GM19099 (cell line): ENCODE measurements around the gene GSX2.

Source experiments
- POLR2A ChIP-seq: IDR thresholded peaks from 3 replicates; pipeline ENCODE4 v1.6.1; 2011; ENCODE audit warnings: low read depth; ENCODE audit not compliant: insufficient read length; ENCODE audit errors: extremely low read depth

GSX2 gene

GRCh38 chr4:54093324-54094240 lies 6.4 kb upstream of the GSX2 start:
- TF ChIP-seq POLR2A = no peak

DNA sequence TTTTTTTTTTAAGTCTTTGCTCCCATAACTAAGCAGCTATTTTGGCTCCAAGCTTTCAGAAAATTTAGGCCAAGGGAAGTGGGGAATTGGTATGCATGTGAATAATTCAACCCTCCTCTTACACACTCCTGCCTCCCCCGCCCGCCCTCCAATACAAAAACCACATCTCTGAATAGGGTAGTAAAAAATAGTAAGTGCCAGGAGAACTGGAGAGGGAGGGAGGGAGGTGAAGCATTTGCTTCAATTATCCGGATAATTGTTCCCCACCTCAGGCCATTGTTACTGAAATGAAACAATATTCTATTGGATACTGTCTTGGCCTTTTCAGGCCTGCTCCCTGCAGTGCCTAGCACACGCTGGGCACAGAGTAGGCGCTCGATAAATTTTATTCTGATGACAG lies 5.5 kb upstream of the GSX2 start:
- TF ChIP-seq POLR2A = no peak

DNA sequence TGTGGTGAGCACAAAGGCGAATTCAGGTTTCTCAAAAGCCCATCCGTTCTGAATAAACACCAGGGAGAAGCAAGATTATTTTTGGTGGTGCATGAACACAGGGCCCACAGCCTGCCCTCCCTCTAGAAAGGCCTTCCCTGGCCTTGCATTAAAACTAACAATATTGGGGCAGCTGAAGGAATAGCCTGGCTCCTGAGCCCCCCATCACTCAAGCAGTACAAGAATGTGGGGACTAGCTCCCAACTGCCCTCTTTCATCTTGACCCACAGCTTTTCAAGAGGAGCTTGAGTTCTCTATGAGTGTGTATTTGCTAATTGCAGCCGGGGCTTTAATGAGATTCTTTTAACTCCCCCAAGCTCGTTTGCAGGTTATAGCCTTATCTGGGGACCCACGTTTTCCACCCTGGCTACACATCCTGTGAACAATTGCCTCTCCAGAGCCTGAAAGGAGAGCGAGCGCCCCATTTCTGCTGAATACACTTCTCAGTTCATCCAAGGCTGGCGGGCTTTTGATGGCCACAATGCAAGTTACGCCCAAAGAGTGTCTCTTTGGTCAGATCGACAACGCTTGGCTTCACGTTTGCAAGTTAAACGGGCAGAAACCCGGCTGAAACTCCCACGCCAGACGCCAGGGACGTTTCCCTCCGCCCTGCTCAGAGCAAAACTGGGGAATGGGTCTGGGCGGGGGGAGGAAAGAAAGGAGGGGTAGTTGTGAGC lies 4.7 kb upstream of the GSX2 start:
- TF ChIP-seq POLR2A = no peak

- TF ChIP-seq POLR2A = no peak
These were observed 3.5 kb upstream of the GSX2 start for GRCh38 chr4:54096295-54096962.

DNA sequence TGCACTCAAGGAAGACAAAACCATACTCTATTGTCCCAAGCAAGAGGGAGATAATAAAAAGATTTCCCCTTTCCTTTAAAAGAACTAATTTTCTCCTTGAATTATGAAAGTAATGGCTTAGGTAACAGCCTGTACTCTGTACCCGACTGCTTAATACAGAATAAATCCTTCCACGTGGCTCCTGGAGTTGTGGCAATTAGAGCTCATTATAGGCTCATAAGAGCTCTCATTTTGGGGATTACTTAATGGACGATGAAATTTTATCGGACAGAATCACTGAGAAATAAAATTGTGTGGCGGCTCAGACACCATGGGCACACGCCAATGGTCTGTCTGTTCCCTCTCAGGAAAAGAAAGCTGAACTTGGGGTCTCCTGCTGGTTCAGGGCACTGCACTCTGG lies 2.8 kb upstream of the GSX2 start:
- no peak for TF ChIP-seq POLR2A

DNA sequence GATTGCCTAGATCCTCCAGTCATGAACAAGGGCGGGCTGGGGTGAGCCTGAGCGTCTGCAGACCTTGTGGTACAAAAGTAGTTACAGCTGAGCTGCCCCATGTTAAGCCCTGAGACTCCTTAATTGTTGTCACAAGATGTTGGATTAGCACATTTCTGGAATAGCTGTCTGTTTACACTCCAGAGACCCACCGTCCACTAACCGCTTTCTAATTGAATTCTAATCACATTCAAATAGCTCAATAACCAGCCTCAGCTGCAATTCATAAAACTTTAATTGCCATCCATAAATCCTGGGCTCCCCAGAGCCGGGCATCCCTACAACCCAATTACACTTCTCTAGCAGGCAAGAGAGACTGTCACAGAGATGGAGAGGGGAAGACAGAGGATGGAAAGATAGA lies 1.6 kb upstream of the GSX2 start:
- no peak for TF ChIP-seq POLR2A

- no peak for TF ChIP-seq POLR2A
These were observed 646 bp upstream of the GSX2 start for GRCh38 chr4:54099287-54099747.

DNA sequence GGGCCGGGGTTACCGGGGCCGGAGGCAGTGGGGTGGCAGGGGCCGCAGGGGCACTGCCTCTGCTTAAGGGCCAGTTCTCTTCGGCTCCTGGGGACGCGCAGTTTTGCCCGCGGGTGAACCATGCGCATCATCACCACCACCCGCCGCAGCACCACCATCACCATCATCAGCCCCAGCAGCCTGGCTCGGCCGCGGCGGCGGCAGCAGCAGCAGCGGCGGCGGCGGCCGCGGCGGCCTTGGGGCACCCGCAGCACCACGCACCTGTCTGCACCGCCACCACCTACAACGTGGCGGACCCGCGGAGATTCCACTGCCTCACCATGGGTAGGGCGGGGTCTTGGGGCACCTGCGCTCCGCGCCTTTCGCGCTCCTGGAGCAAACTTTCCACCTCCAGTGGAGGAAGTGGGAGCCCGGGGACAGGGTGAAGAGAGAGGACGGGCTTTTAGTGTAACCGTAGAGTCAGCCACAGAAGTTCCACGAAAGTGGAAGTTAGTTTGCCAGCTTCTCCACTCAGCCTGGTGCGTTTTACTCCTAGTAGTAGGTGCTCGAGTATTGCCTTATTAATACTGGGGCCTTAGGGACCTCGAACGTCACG lies 729 bp downstream of the GSX2 start:
- no peak for TF ChIP-seq POLR2A

DNA sequence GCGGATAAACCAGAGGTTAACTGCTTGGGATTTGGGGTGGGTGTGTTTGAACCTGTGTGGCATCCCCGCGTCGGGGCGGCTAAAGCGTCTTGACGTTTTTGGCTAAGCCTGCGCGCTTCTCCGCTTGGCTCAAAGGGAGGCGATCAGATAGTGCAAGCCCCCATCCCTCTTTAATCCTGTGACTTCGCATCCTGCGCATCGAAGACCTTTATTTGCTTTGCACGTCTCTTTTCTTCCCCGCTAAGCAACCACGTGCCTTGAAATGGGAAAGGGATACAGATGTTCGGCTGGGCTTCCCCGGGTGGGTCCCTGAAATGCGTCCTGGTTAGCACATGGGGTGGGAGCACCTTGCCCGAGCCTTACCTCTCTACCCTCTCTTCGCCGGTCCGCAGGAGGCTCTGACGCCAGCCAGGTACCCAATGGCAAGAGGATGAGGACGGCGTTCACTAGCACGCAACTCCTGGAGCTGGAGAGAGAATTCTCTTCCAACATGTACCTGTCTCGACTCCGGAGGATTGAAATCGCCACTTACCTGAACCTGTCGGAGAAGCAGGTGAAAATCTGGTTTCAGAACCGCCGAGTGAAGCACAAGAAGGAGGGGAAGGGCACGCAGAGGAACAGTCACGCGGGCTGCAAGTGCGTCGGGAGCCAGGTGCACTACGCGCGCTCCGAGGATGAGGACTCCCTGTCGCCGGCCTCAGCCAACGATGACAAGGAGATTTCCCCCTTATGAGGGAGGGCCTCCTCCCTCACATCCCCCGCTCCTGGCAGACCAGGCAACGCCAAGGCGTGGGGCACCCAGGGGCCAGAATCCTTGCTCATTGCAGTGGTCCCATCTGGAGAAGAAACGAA lies 1.5 kb downstream of the GSX2 start:
- no peak for TF ChIP-seq POLR2A

GRCh38 chr4:54102531-54103106 lies 2.7 kb downstream of the GSX2 start:
- TF ChIP-seq POLR2A = no peak

DNA sequence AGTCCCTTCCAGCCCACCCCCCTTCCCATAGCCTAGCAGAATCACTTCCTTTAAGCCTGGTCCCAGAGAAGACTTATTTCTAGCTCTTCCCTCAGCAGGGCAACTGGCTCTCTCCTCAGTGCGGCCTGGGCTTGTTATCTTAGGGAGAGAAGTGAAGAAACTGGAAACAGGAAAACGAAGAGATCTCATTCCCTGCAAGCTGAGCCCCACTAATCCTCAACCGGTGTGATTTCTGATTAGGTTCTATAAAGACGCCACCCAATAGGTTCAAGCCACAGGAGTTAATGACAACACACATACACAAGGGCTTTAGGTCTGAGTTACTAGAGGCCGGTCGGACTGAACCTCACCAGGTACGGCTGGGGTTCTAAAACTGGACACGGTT lies 3.2 kb downstream of the GSX2 start:
- TF ChIP-seq POLR2A = no peak

DNA sequence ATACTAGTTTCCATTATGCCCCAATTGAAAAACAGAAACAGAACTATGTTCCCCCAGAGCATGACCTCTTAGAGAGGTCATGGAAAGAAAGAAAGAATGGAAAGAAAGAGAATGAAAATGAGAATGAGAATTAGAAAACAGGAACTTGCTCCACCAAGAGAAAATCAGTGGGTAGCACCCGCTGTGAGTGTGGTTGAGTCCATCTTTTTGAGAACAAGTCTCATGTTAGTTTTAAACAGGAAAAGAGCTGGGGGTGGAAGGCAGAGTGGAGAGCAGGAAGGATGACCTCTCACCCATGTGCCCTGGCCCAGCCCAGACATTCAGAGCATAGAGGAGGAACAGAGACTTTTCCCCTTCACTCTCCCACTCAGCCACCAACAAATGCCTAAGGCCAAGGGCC lies 4.9 kb downstream of the GSX2 start:
- TF ChIP-seq POLR2A = no peak

DNA sequence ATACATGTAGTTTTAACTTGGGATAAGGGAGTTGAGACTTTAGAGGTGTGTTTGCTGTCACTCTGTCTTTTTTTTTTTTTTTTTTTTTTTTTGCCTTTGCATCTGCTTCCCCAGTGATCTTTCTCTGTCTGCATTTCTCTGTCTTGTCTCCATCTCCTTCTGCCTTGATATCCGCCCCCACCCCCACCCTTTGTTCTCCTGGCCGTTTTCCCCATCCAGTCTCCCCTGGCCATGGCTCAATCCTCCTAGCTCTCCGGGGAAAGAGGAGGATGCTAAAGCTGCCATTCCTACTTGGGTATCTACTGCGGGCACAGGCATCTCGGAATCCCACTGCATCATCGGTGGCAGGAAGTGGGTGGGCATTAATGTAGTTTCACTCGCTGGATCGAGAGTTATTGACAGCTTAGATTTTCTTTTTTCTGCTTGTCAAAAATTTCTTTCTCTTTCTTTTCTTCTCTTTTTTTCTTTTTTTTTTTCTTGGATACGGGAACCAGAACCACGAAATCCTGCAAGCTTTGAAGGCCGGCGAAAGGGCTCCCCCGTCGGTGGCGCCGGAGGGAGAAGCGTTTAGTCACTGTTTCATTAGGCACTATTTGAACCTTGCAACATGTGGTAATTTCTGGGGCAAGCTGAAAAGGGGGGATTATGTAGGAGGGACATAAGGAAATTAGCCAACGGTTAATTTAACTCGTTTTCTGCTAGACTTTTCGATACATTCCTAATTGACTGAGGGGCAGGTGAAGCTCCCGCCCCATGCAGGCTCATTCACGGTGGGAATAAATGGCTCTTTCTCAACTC lies 8.2 kb downstream of the GSX2 start:
- no peak for TF ChIP-seq POLR2A

DNA sequence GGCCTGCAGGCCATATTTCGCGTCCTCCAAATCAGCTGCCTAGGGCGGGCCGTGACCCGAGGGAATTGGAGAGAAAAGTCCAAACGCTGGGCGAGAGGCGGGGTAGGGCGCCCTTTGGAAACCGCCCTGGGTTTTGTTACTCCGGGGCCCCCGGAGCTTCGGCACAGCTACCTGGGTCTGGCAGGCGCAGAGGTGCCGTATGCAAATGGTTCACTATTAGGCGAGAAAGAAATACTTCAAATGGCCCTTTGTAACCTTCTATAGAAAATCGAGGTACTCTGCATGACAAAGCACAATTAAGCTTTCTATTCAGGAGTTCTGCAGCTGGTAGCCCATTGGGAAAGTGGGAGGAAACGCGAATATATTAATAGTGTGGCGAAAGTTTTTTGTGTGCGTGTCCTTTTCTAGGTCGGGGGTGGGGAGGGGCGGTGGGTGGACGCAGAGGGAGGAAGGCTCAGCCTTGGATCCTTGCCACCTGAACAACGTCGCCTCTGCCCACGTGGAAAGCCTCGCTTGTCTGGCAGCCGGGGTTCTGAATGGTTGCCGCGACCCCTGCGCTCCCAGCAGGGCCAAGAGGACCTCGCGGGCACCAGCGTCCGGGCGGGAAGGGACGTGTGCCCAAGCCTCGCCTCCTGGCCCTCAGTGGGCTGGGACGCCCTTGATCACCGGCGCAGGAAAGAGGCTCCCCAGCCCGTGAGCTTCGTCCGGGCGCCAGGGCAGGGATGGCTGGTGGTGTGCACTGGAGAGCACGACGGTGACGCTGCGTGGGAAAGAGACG lies 9.5 kb downstream of the GSX2 start:
- no peak for TF ChIP-seq POLR2A
